ENCODE measurements around the gene ARAP2.

Gene ARAP2

DNA sequence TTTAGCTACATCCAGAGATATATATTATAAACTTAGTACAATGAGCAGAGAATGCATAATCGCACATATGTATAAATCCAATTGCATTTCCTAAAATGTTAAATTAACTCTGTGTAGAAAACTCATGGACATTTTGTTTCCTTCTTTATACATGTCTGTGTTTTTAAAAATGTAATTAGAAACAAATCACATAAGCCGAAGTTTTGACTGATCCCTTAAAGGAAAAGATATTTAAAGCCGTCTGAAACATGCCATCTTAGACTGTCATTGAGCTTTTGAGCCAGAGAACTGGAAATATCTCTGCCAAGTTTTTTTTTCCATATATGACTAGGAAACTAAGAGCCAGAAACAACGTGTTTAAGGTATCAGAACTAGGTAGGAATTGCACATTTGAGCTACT is 107.0 kb downstream of the ARAP2 start:
- no peak overlapping the region for H3K4me3 ChIP-seq (replicated peaks; ENCODE audit: low read depth, low read length)
- TF ChIP-seq, protein P1, sequence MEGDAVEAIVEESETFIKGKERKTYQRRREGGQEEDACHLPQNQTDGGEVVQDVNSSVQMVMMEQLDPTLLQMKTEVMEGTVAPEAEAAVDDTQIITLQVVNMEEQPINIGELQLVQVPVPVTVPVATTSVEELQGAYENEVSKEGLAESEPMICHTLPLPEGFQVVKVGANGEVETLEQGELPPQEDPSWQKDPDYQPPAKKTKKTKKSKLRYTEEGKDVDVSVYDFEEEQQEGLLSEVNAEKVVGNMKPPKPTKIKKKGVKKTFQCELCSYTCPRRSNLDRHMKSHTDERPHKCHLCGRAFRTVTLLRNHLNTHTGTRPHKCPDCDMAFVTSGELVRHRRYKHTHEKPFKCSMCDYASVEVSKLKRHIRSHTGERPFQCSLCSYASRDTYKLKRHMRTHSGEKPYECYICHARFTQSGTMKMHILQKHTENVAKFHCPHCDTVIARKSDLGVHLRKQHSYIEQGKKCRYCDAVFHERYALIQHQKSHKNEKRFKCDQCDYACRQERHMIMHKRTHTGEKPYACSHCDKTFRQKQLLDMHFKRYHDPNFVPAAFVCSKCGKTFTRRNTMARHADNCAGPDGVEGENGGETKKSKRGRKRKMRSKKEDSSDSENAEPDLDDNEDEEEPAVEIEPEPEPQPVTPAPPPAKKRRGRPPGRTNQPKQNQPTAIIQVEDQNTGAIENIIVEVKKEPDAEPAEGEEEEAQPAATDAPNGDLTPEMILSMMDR (IDR thresholded peaks at IDR 0.05; ENCODE audit: low read length, missing control alignments) = no peak
- DNase-seq (ENCODE audit: low read depth) = no peak

DNA sequence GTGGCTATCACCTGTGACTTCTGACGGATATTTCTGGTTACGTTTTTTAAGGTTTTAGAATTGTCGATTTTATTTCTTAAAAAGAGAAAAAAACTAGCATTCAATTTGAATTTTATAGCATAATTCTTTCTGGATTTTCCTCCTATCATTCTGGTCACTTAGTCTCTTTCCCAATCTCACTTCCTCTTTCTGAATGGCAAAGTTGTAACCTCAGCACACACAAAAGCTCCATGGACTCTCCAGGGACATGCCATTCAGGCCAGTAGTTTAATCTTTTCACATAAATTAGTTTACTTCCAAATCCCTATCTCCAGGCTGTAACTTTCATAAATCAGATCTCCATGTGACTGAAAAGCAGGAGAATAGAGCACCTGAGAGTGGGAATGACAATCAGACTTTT is 110.7 kb downstream of the ARAP2 start:
- TF ChIP-seq, protein P1 (IDR thresholded peaks at IDR 0.05; ENCODE audit: low read length, missing control alignments) = no peak
- no peak for DNase-seq (ENCODE audit: low read depth)
- H3K4me3 ChIP-seq (replicated peaks; ENCODE audit: low read depth, low read length) = no peak overlapping the region

DNA sequence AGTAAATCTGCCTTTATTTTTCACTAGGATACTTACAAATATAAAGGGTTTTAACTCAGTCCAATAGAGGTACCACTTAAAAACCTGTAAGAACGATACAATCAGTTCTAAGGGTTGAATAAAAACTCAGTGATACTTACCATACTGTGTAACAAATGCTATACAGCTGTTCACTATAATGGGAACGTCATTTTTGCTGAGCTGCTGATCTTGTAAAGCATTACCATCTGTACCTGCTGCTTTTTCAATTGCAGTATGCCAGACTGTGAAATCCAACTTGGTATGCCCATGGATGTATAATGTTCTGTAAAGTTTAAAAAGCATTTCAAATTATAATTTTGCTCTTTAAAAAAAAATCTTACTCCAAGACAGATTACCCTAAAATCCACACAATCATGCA is 111.2 kb downstream of the ARAP2 start:
- TF ChIP-seq, protein P1 (IDR thresholded peaks at IDR 0.05; ENCODE audit: low read length, missing control alignments) = no peak
- H3K4me3 ChIP-seq (replicated peaks; ENCODE audit: low read depth, low read length) = no peak overlapping the region
- no peak for DNase-seq (ENCODE audit: low read depth)

DNA sequence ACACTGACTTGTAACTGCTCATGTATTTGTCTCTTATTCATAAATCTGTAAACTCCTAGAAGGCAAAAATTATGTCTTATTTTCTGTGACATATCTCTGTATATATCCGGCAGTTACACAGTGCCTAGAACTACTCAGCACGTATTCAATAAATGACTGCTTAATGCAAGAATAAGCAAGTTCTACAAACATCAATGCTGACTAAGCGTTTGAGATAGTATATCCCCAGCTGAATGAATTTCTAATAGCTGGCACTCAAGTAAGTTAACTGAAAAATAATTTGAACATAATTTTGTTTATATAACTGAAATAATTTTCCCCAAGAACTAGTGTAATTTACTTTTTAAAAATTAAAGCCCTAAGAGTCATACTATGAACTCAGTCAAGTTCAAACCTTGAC is 113.7 kb downstream of the ARAP2 start:
- no peak overlapping the region for H3K4me3 ChIP-seq (replicated peaks; ENCODE audit: low read depth, low read length)
- TF ChIP-seq, protein P1 (IDR thresholded peaks at IDR 0.05; ENCODE audit: low read length, missing control alignments) = no peak
- no peak for DNase-seq (ENCODE audit: low read depth)

DNA sequence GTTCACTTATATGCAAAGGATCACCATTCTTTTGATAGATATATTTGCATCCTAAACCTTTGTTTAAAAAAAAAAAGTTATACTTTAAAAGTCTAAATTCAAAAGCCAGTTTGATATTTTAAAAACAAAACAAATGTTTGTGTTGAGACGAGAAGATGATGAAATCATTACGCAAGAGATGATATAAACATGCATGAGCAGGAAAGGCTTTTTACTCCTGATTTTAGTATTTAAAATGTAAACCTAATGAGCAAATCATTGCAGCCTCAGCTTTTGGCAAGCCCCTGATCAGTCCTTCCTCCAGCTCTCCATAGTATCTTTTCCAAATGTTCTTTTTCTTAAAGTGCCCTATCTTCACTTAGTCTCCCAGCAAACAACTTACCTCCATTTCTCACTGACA is 115.6 kb downstream of the ARAP2 start:
- DNase-seq (ENCODE audit: low read depth) = peak; percentile 33

DNA sequence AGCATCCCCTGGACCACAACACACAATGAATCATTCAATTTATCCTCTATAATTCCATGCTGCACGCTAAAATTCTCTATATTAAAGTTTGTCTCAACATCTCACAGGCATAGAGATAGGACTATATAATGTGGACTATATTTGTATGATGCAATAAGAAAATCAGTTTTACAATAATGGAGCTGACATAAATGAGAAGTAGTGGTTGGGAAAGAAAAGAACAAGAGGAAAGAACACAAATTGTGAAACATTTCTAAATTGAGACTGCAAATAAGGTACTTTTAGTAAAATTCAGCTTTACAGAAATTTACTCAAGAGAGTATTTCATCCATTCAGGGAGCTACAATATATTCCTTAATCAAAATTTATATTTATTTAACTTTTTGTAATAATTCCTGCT is 120.4 kb downstream of the ARAP2 start:
- no peak overlapping the region for H3K4me3 ChIP-seq (replicated peaks; ENCODE audit: low read depth, low read length)
- no peak for DNase-seq (ENCODE audit: low read depth)
- TF ChIP-seq, protein P1 (IDR thresholded peaks at IDR 0.05; ENCODE audit: low read length, missing control alignments) = no peak

More for the DNA sequence above, 115.6 kb downstream of the ARAP2 start:
- TF ChIP-seq, protein P1 (IDR thresholded peaks at IDR 0.05; ENCODE audit: low read length, missing control alignments) = no peak
- H3K4me3 ChIP-seq (replicated peaks; ENCODE audit: low read depth, low read length) = no peak overlapping the region

DNA sequence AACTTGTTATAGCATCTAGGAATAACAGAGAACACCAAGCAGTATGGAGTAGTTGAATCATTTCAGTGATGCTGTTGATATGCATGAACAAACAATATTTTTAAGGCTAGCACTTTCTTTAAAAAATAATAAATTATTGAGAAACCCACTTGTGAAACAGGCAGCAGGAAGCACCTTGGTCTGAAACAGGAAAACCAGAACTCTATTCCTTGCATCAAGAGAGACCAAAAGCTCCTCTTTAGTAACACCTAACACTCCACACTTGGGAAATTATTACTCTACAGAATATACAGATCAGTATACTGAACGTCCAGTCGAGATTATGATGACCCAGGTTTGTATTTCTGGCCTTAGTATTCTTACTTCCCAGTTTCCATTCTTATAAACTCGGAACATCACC is 129.0 kb downstream of the ARAP2 start:
- DNase-seq (ENCODE audit: low read depth) = no peak
- no peak overlapping the region for H3K4me3 ChIP-seq (replicated peaks; ENCODE audit: low read depth, low read length)
- TF ChIP-seq, protein P1 (IDR thresholded peaks at IDR 0.05; ENCODE audit: low read length, missing control alignments) = no peak
